Activated naive CD8-positive, alpha-beta T cell treated with anti-CD3 and anti-CD28 coated beads, Interleukin-2, amount 10 ng/mL, durations not matched to agents 7 days and 5 days (primary cell): ENCODE measurements around the gene SQSTM1. TPM values are rescaled to one million over a fixed set of nuclear protein-coding genes. Genes with fewer than 3 reads are reported as not detected.

Experiments
- ATAC-seq: fragments of 150-1000 bp; cut with Tn5 transposase; one replicate; pipeline ENCODE4 v1.10.0; 2021; ENCODE audit warnings: low read depth, moderate library complexity
- POLR2A ChIA-PET: fragments of 350-600 bp; sonication (Branson Sonifier 250); formaldehyde crosslinking; loops from one replicate; lab custom pipeline; 2021; ENCODE audit warnings: antibody characterized with exemption; lab: Charles Lee
- DNase-seq: peaks from one replicate; pipeline ENCODE4 v3.0.0; 2021
- H3K27ac Mint-ChIP-seq: one replicate; pipeline ENCODE4 v1.8.0; 2022; ENCODE audit warnings: mild to moderate bottlenecking, mixed read lengths
- H3K27me3 Mint-ChIP-seq: one replicate; pipeline ENCODE4 v1.8.0; 2022; ENCODE audit warnings: mild to moderate bottlenecking, moderate library complexity, mixed read lengths
- H3K36me3 Mint-ChIP-seq: one replicate; pipeline ENCODE4 v1.8.0; 2021; ENCODE audit warnings: mild to moderate bottlenecking, mixed read lengths
- H3K4me1 Mint-ChIP-seq: one replicate; pipeline ENCODE4 v1.8.0; 2021; ENCODE audit warnings: mixed read lengths
- H3K4me3 Mint-ChIP-seq: one replicate; pipeline ENCODE4 v1.8.0; 2022; ENCODE audit warnings: mild to moderate bottlenecking, moderate library complexity, mixed read lengths
- H3K9me3 Mint-ChIP-seq: one replicate; pipeline ENCODE4 v1.8.0; 2021; ENCODE audit warnings: mixed read lengths
- total RNA-seq, 2 experiments: library from RNA; stranded (reverse); gene quantifications; one replicate each; pipeline ENCODE4 v1.2.3, GENCODE V29; 2021

The SQSTM1 gene
- total RNA-seq, 2 experiments from 2014 or later = 196 to 216 TPM

GRCh38 chr5:179803651-179804554, 16.8 kb upstream of the SQSTM1 start:
- Mint-ChIP-seq H3K9me3 (no peaks in the 10 kb centered on the region), H3K4me1 (peaks cover 30% of the 10 kb centered on the region), H3K27me3 (no peaks in the 10 kb centered on the region), H3K4me3 (peak overlapping the region; percentile 88), H3K36me3 (peaks cover 3% of the 10 kb centered on the region), H3K27ac (peak overlapping the region; percentile 37)
- DNase-seq (peak; percentile 48), ATAC-seq (no peak)
- POLR2A ChIA-PET = interaction anchor here (0.7 to 0.9 kb wide), 2 partner anchors 9 to 15 kb away, joined by 3 read pairs; no protein-coding TSS in a partner anchor

- no peaks in the 10 kb centered on the region for H3K9me3 Mint-ChIP-seq
- H3K4me3 Mint-ChIP-seq = peak overlapping the region; percentile 88
- peak overlapping the region; percentile 84 for H3K27ac Mint-ChIP-seq
- no peaks in the 10 kb centered on the region for H3K27me3 Mint-ChIP-seq
- POLR2A ChIA-PET = interaction anchor here (0.9 to 2.1 kb wide), 2 partner anchors 10 to 15 kb away, joined by 3 to 13 read pairs; partner anchors contain the start of gene LTC4S
- DNase-seq = no peak
- no peak for ATAC-seq
- H3K4me1 Mint-ChIP-seq = peaks cover 30% of the 10 kb centered on the region
- H3K36me3 Mint-ChIP-seq = peaks cover 2% of the 10 kb centered on the region
Measured at GRCh38 chr5:179804555-179804947, 16.2 kb upstream of the SQSTM1 start.

- Mint-ChIP-seq H3K4me1 (peaks cover 30% of the 10 kb centered on the region), H3K36me3 (peaks cover 2% of the 10 kb centered on the region), H3K27me3 (no peaks in the 10 kb centered on the region), H3K9me3 (no peaks in the 10 kb centered on the region), H3K27ac (peak overlapping the region; percentile 84), H3K4me3 (peak overlapping the region; percentile 88)
- DNase-seq (no peak), ATAC-seq (no peak)
- POLR2A ChIA-PET = interaction anchor here (1.3 to 2.9 kb wide), 4 partner anchors 10 to 127 kb away, joined by 3 to 42 read pairs (median 9); partner anchors contain the start of genes LTC4S and SQSTM1
Measured at GRCh38 chr5:179805070-179805528, 15.6 kb upstream of the SQSTM1 start.

- peak overlapping the region; percentile 84 for H3K27ac Mint-ChIP-seq
- H3K36me3 Mint-ChIP-seq = peaks cover 2% of the 10 kb centered on the region
- H3K27me3 Mint-ChIP-seq = no peaks in the 10 kb centered on the region
Measured at GRCh38 chr5:179805529-179806249, 15.0 kb upstream of the SQSTM1 start.

GRCh38 chr5:179806250-179807048, 14.3 kb upstream of the SQSTM1 start, which contains the start of gene MGAT4B:
MGAT4B (minus strand) TSS chr5:179806866; CDS start chr5:179806583, 283 bp downstream.
- Mint-ChIP-seq H3K27ac (peak within 1 kb of the TSS; percentile 73), H3K4me1 (peaks cover 30% of the 10 kb centered on the region), H3K36me3 (peaks cover 2% of the 10 kb centered on the region), H3K4me3 (peak within 1 kb of the TSS; percentile 74), H3K27me3 (no peaks in the 10 kb centered on the region), H3K9me3 (no peaks in the 10 kb centered on the region)
- ATAC-seq = peak; percentile 84
- peak; percentile 84 for DNase-seq
- POLR2A ChIA-PET = interaction anchor here (1.0 to 2.9 kb wide), 8 partner anchors 9 to 183 kb away, joined by 3 to 42 read pairs (median 4); partner anchors contain the start of genes HNRNPH1, LTC4S and SQSTM1

More at GRCh38 chr5:179805529-179806249, 15.0 kb upstream of the SQSTM1 start:
- DNase-seq (peak; percentile 71), ATAC-seq (peak; percentile 31)
- Mint-ChIP-seq H3K4me3 (peak overlapping the region; percentile 88), H3K9me3 (no peaks in the 10 kb centered on the region), H3K4me1 (peaks cover 30% of the 10 kb centered on the region)
- POLR2A ChIA-PET = interaction anchor here (1.2 to 2.9 kb wide), 6 partner anchors 8 to 182 kb away, joined by 3 to 42 read pairs (median 4); partner anchors contain the start of genes HNRNPH1, LTC4S and SQSTM1

- Mint-ChIP-seq H3K27ac (no peak overlapping the region), H3K4me1 (peaks cover 3% of the 10 kb centered on the region), H3K9me3 (no peaks in the 10 kb centered on the region), H3K4me3 (no peak overlapping the region), H3K36me3 (peaks cover 2% of the 10 kb centered on the region), H3K27me3 (no peaks in the 10 kb centered on the region)
- DNase-seq = no peak
- POLR2A ChIA-PET = interaction anchor here (1.1 to 1.3 kb wide), 3 partner anchors 11 to 19 kb away, joined by 3 to 4 read pairs (median 3); partner anchors contain the start of gene LTC4S
- no peak for ATAC-seq
Measured at GRCh38 chr5:179812135-179812825, 8.4 kb upstream of the SQSTM1 start.

- Mint-ChIP-seq H3K9me3 (no peaks in the 10 kb centered on the region), H3K27me3 (no peaks in the 10 kb centered on the region), H3K4me3 (no peak overlapping the region), H3K4me1 (peaks cover 4% of the 10 kb centered on the region), H3K27ac (no peak overlapping the region), H3K36me3 (peaks cover 4% of the 10 kb centered on the region)
- DNase-seq = no peak
- POLR2A ChIA-PET = no interaction called here
- ATAC-seq = no peak
Measured at GRCh38 chr5:179812997-179813607, 7.6 kb upstream of the SQSTM1 start.

- Mint-ChIP-seq H3K9me3 (no peaks in the 10 kb centered on the region), H3K27ac (no peak overlapping the region), H3K27me3 (no peaks in the 10 kb centered on the region), H3K4me3 (no peak overlapping the region), H3K36me3 (peaks cover 4% of the 10 kb centered on the region), H3K4me1 (peaks cover 7% of the 10 kb centered on the region)
- no peak for DNase-seq
- no peak for ATAC-seq
- POLR2A ChIA-PET = no interaction called here
Measured at GRCh38 chr5:179814090-179814489, 6.6 kb upstream of the SQSTM1 start.

- DNase-seq = no peak
Measured at GRCh38 chr5:179815491-179816249, 5.0 kb upstream of the SQSTM1 start.

GRCh38 chr5:179816401-179816795, 4.3 kb upstream of the SQSTM1 start:
- Mint-ChIP-seq H3K4me3 (no peak overlapping the region), H3K9me3 (no peaks in the 10 kb centered on the region), H3K27ac (no peak overlapping the region), H3K36me3 (peaks cover 4% of the 10 kb centered on the region), H3K4me1 (peaks cover 15% of the 10 kb centered on the region), H3K27me3 (no peaks in the 10 kb centered on the region)
- ATAC-seq (no peak), DNase-seq (no peak)
- POLR2A ChIA-PET = interaction anchor here (1.1 kb wide), 1 partner anchor 193 kb away, joined by 3 read pairs; the partner anchor contains the start of gene HNRNPH1

More at GRCh38 chr5:179815491-179816249, 5.0 kb upstream of the SQSTM1 start:
- POLR2A ChIA-PET = interaction anchor here (1.1 kb wide), 1 partner anchor 193 kb away, joined by 3 read pairs; the partner anchor contains the start of gene HNRNPH1
- Mint-ChIP-seq H3K4me3 (no peak overlapping the region), H3K27ac (no peak overlapping the region), H3K4me1 (peaks cover 15% of the 10 kb centered on the region), H3K36me3 (peaks cover 4% of the 10 kb centered on the region), H3K9me3 (no peaks in the 10 kb centered on the region), H3K27me3 (no peaks in the 10 kb centered on the region)
- no peak for ATAC-seq
